GM12891 (cell line): Measurements from ENCODE around the gene CAPN10.
"Not testable (repeated sequence)": the region's sequence is repeated elsewhere in the genome, so short reads cannot be mapped to it uniquely, and the experiment has no call there.

Source experiments
- DNase-seq: peaks from one replicate; pipeline ENCODE4 v3.0.0; 2011; ENCODE audit warnings: low spot score; ENCODE audit not compliant: insufficient read length
- FAIRE-seq: peaks from 2 replicates; lab custom pipeline; 2011; peaks lifted over from hg19 to GRCh38; lab: Jason Lieb, UNC
- PAX5 ChIP-seq: IDR thresholded peaks from 2 replicates; pipeline ENCODE4 v1.6.1; 2011; ENCODE audit warnings: low read length, moderate library complexity, mild to moderate bottlenecking; ENCODE audit not compliant: insufficient read depth, severe bottlenecking
- POLR2A ChIP-seq: IDR thresholded peaks from 2 replicates; pipeline ENCODE4 v1.6.1; 2011; ENCODE audit warnings: low read depth, low read length, control low read depth
- POLR2AphosphoS5 ChIP-seq: IDR thresholded peaks from 2 replicates; pipeline ENCODE4 v1.6.1; 2011; ENCODE audit warnings: low read depth, low read length, control low read depth
- POU2F2 ChIP-seq: IDR thresholded peaks from 2 replicates; pipeline ENCODE4 v1.6.1; 2011; ENCODE audit warnings: low read depth, mild to moderate bottlenecking, control low read depth, low read length, moderate library complexity
- SPI1 ChIP-seq: IDR thresholded peaks from 2 replicates; pipeline ENCODE4 v1.6.1; 2011; ENCODE audit warnings: low read depth, low read length, control low read depth
- TAF1 ChIP-seq: IDR thresholded peaks from 2 replicates; pipeline ENCODE4 v1.6.1; 2011; ENCODE audit warnings: low read depth, low read length, control low read depth

CAPN10 gene

GRCh38 chr2:240605867-240606743 is 19.6 kb downstream of the CAPN10 start:
- FAIRE-seq = no peak
- TF ChIP-seq POLR2A (no peak), POU2F2 (no peak), POLR2AphosphoS5 (no peak), SPI1 (no peak), TAF1 (no peak)
- no peak for DNase-seq

- TF ChIP-seq PAX5 (no peak), TAF1 (no peak), POU2F2 (no peak), POLR2A (no peak), SPI1 (no peak), POLR2AphosphoS5 (no peak)
- DNase-seq (no peak), FAIRE-seq (no peak)
Measured at GRCh38 chr2:240611601-240612210, 25.2 kb downstream of the CAPN10 start.

GRCh38 chr2:240613781-240614180 is 27.2 kb downstream of the CAPN10 start:
- TF ChIP-seq TAF1 (no peak), POLR2A (no peak), PAX5 (no peak), POU2F2 (no peak)
- FAIRE-seq (peak; percentile 54), DNase-seq (no peak)

GRCh38 chr2:240614391-240614790 is 27.9 kb downstream of the CAPN10 start:
- no peak for FAIRE-seq

GRCh38 chr2:240615396-240615795 is 28.9 kb downstream of the CAPN10 start:
- TF ChIP-seq POLR2AphosphoS5 (no peak), PAX5 (no peak), SPI1 (no peak), POLR2A (no peak), POU2F2 (no peak), TAF1 (no peak)
- DNase-seq (no peak), FAIRE-seq (no peak)

More at GRCh38 chr2:240614391-240614790, 27.9 kb downstream of the CAPN10 start:
- no peak for DNase-seq
- TF ChIP-seq POLR2AphosphoS5 (no peak), POU2F2 (no peak), SPI1 (no peak), TAF1 (no peak), POLR2A (no peak), PAX5 (no peak)

GRCh38 chr2:240615820-240616547 is 29.4 kb downstream of the CAPN10 start:
- DNase-seq = no peak

GRCh38 chr2:240616860-240617666 is 30.5 kb downstream of the CAPN10 start:
- not testable (repeated sequence) for FAIRE-seq, DNase-seq

More at GRCh38 chr2:240615820-240616547, 29.4 kb downstream of the CAPN10 start:
- no peak for FAIRE-seq
- TF ChIP-seq POLR2A (no peak), SPI1 (no peak), POLR2AphosphoS5 (no peak), PAX5 (no peak), TAF1 (no peak), POU2F2 (no peak)

- no peak for DNase-seq
- FAIRE-seq = no peak
- TF ChIP-seq SPI1 (no peak), POU2F2 (no peak), POLR2A (no peak), TAF1 (no peak), PAX5 (no peak), POLR2AphosphoS5 (no peak)
Measured at GRCh38 chr2:240618776-240619175, 32.2 kb downstream of the CAPN10 start.

GRCh38 chr2:240619506-240620148 is 33.1 kb downstream of the CAPN10 start:
- no peak for FAIRE-seq
- TF ChIP-seq POLR2AphosphoS5 (no peak), POLR2A (no peak), TAF1 (no peak), PAX5 (no peak), SPI1 (no peak), POU2F2 (no peak)
- DNase-seq = no peak
